Thyroid gland (tissue), 4 donors: ENCODE data around the gene SIL1. TPM values are rescaled to one million over a fixed set of nuclear protein-coding genes. Genes with fewer than 3 reads are reported as not detected.
"Not testable (repeated sequence)": the region's sequence is repeated elsewhere in the genome, so short reads cannot be mapped to it uniquely, and the experiment has no call there.

ENCODE experiments used
- DNase-seq, 2 donors: peaks; one replicate each; pipeline ENCODE4 v3.0.0-alpha.2; 2019
- H3K27ac ChIP-seq, 3 donors: fragments of 200-600 bp; sonication (generic); 1 replicate in 2 of 3; 2 replicates in 1 of 3; pipeline ENCODE4 v1.5.1; 2016 to 2019; ENCODE audit warnings: mild to moderate bottlenecking in 1 of 3, moderate library complexity in 1 of 3
- H3K27me3 ChIP-seq: fragments of 200-600 bp; sonication (generic); one replicate; pipeline ENCODE4 v1.5.1; 2019
- H3K36me3 ChIP-seq, 2 donors: fragments of 200-600 bp; sonication (generic); one replicate each; pipeline ENCODE4 v1.5.1; 2016 to 2019
- H3K4me1 ChIP-seq, 2 donors: fragments of 200-600 bp; sonication (generic); one replicate each; pipeline ENCODE4 v1.5.1; 2017 to 2019
- H3K4me3 ChIP-seq, 3 donors: fragments of 200-600 bp; sonication (generic); replicated peaks in 1 of 3; 1 replicate in 2 of 3; 2 replicates in 1 of 3; pipeline ENCODE4 v1.5.1; 2016; ENCODE audit warnings: mild to moderate bottlenecking in 1 of 3
- H3K9me3 ChIP-seq: fragments of 200-600 bp; sonication (generic); one replicate; pipeline ENCODE4 v1.5.1; 2017
- CTCF ChIP-seq, 6 experiments: fragments of 200-600 bp in 3 of 6; fragments of 450-650 bp in 3 of 6; sonication (generic) in 3 of 6; IDR thresholded peaks; one replicate each; pipeline ENCODE4 v1.5.1; 2016 to 2019; ENCODE audit warnings: antibody characterized with exemption in 6 of 6, mild to moderate bottlenecking in 2 of 6, inconsistent platforms in 1 of 6, moderate library complexity in 1 of 6
- POLR2A ChIP-seq, 2 donors: fragments of 450-650 bp; IDR thresholded peaks; one replicate each; pipeline ENCODE4 v1.6.1; 2017; ENCODE audit warnings: antibody characterized with exemption in 2 of 2, mild to moderate bottlenecking in 2 of 2, moderate library complexity in 1 of 2
- WGBS, 2 donors: methylation state at CpG; one replicate each; pipeline ENCODE4 v1.1.5; 2017; 5-methylcytosine and 5-hydroxymethylcytosine counted together
- intact Hi-C: fragments of 100-400 bp; cut with DNase I; formaldehyde crosslinking; loops from one replicate; pipeline ENCODE4 v1.15.1; 2023
- total RNA-seq, 4 donors: library from RNA; depleted of rRNA; stranded (reverse); fragments of >200 nt; gene quantifications; one replicate each; pipeline ENCODE4 v1.2.3, GENCODE V29; 2016

SIL1 gene
- total RNA-seq, 4 donors from 2014 or later = 57.5 to 103 (median 81.7) TPM

DNA sequence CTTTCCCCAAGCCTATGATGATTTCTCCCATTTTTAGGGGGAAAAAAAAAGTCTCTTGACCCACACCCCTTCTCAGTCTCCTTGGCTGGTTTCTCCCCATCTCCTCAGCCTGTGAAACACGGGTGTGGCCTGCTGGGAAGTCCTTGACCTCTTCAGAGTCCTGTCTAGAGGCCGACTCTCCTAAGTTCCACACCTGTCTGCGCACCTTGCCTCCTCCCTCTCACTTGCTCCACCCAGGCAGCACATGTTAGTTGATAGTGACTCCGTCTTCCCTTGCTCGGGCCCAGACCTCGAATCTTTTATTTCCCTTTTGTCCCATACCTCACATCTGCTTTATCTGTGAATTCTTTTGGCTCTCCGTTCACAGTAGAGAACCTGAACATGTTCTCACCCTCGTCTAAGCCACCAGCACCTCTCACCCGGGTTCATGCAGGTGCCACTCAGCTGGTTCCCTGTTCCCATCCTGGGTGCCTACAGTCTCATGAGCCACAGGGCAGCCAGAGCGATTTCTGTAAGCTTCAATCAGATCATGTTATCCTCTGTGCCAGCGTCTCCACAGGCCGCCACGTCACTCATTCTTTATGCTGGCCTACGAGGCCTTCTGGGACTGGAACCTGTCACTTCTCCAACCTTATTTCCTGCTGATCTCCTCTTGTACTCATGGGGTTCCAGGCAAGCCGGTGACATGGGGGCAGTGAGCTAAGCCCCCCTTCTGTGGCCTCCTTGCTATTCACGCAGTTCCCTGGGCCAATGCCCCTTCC, 271.3 kb downstream of the SIL1 start:
- intact Hi-C loops = no loop called here
- Histone ChIP-seq H3K4me3 (no peak overlapping the region), H3K27ac (peak overlapping the region in 1 of 3 donors; percentile 69), H3K4me1 (peaks cover 13 to 31% of the 10 kb centered on the region in 2 donors), H3K9me3 (no peaks in the 10 kb centered on the region), H3K36me3 (peaks cover 50 to 59% of the 10 kb centered on the region in 2 donors), H3K27me3 (no peaks in the 10 kb centered on the region)
- DNase-seq = no peak
- TF ChIP-seq CTCF (IDR thresholded peaks at IDR 0.05) = no peak
- no peak for TF ChIP-seq POLR2A (IDR thresholded peaks at IDR 0.05)
- WGBS, 2 donors = 93 to 95% methylated on average over 16 of the region's 16 CpGs

DNA sequence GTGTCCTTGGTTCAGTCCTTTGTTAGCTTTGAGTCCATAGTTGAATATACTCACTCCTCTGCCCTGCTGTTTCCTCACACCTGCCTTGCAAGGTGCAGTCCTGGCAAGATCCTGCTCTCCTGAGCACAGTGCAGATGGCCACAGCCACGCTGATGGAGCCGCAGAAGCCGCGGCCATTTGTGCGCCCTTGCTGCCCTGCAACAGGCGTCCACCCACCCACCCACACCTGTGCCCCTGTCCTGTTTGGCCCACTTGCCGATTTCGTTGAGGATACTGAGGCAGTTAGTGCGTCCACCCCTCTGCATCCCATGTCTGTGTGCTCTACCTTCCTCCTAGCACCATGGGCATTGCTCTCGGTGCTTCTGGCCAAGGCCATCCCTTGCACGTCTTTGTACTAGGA, 271.9 kb downstream of the SIL1 start:
- Histone ChIP-seq H3K36me3 (peaks cover 44 to 53% of the 10 kb centered on the region in 2 donors), H3K4me3 (no peak overlapping the region), H3K27me3 (no peaks in the 10 kb centered on the region), H3K27ac (no peak overlapping the region), H3K9me3 (no peaks in the 10 kb centered on the region), H3K4me1 (peaks cover 13 to 31% of the 10 kb centered on the region in 2 donors)
- WGBS, 2 donors = 95 to 96% methylated on average over 11 of the region's 11 CpGs
- intact Hi-C loops = no loop called here
- no peak for DNase-seq
- TF ChIP-seq CTCF (IDR thresholded peaks at IDR 0.05) (no peak), POLR2A (IDR thresholded peaks at IDR 0.05) (no peak)

DNA sequence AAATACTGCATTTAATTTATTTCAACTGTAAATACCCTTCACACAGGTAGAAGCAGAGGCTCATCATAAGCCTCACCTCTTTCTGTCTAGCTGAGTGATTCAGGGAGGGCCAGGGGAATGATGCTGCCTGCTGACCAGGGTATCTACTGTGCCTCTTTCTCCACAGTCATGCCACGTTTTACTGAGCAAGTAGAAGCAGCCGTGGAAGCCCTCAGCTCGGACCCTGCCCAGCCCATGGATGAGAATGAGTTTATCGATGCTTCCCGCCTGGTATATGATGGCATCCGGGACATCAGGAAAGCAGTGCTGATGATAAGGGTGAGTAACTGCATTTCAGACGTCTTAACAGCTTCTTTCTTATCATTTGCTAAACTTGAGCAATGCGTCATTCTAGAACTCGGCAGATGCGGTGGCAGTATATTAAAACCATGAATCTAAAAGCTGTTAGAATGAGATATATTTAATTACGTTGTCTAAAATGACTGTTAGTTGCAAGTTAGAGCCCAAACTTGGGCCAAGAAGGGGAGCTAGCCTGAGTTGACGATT, 273.0 kb downstream of the SIL1 start:
- H3K36me3 ChIP-seq = peaks cover 34 to 42% of the 10 kb centered on the region in 2 donors
- H3K27ac ChIP-seq = no peak overlapping the region

GRCh38 chr5:138922494-138922893, 275.7 kb downstream of the SIL1 start:
- no peak overlapping the region for H3K4me3 ChIP-seq
- peaks cover 24 to 29% of the 10 kb centered on the region in 2 donors for H3K36me3 ChIP-seq
- 90 to 100% methylated on average over 2 of the region's 2 CpGs for WGBS, 2 donors
- TF ChIP-seq CTCF (IDR thresholded peaks at IDR 0.05) = no peak
- no peak for TF ChIP-seq POLR2A (IDR thresholded peaks at IDR 0.05)
- no peaks in the 10 kb centered on the region for H3K9me3 ChIP-seq
- no peaks in the 10 kb centered on the region for H3K27me3 ChIP-seq
- intact Hi-C loops = no loop called here
- peaks cover 0 to 13% of the 10 kb centered on the region in 2 donors for H3K4me1 ChIP-seq
- no peak for DNase-seq
- peak overlapping the region in 1 of 3 donors; percentile 32 for H3K27ac ChIP-seq

More for the DNA sequence above, 273.0 kb downstream of the SIL1 start:
- no peak for TF ChIP-seq CTCF (IDR thresholded peaks at IDR 0.05)
- TF ChIP-seq POLR2A (IDR thresholded peaks at IDR 0.05) = no peak
- 93 to 94% methylated on average over 12 of the region's 12 CpGs for WGBS, 2 donors
- Histone ChIP-seq H3K4me1 (peaks cover 13 to 31% of the 10 kb centered on the region in 2 donors), H3K9me3 (no peaks in the 10 kb centered on the region), H3K27me3 (no peaks in the 10 kb centered on the region), H3K4me3 (no peak overlapping the region)
- intact Hi-C loops = no loop called here
- DNase-seq = no peak

DNA sequence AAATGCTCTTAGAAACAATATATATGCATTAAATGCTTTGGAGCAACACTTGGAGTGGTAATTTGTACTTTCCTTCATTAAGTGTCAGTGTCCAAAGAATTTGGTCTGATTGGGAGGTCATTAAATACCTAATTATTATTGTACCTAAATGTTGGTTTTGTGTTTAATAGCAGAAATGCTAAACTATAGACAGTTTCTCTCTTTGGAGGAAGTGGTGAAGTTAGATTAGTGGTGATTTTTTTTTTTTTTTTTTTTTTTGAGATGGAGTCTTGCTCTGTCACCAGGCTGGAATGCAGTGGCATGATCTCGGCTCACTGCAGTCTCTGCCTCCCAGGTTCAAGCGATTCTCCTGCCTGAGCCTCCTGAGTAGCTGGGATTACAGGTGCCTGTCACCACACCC, 276.8 kb downstream of the SIL1 start:
- H3K27ac ChIP-seq, H3K9me3 ChIP-seq, H3K4me3 ChIP-seq, H3K27me3 ChIP-seq, intact Hi-C loops, DNase-seq: not testable (repeated sequence)
- WGBS, 2 donors = 92 to 97% methylated on average over 2 of the region's 2 CpGs
- Histone ChIP-seq H3K36me3 (peaks cover 20 to 21% of the 10 kb centered on the region in 2 donors), H3K4me1 (peaks cover 0 to 13% of the 10 kb centered on the region in 2 donors)
